HEK293T (cell line): Measurements from ENCODE around the gene PHOSPHO2.

Source experiments
- CTCF ChIA-PET: fragments of 350-600 bp; formaldehyde crosslinking; extraction: SDS; loops from one replicate; lab custom pipeline; 2021; ENCODE audit warnings: antibody characterized with exemption, inconsistent platforms; lab: Yijun Ruan, JAX
- POLR2A ChIA-PET: fragments of 350-600 bp; formaldehyde crosslinking; extraction: SDS; loops from one replicate; lab custom pipeline; 2020; ENCODE audit warnings: antibody characterized with exemption, inconsistent platforms; lab: Yijun Ruan, JAX
- DNase-seq: peaks from one replicate; pipeline ENCODE4 v3.0.0; 2012; ENCODE audit warnings: mixed read lengths; ENCODE audit errors: extremely low spot score
- CTBP1 ChIP-seq: fragments of 450-650 bp; IDR thresholded peaks from 2 replicates; pipeline ENCODE4 v1.6.1; 2016; ENCODE audit warnings: borderline replicate concordance
- ELF4 ChIP-seq: fragments of 450-650 bp; IDR thresholded peaks from 2 replicates; pipeline ENCODE4 v1.6.1; 2017; ENCODE audit warnings: antibody characterized with exemption
- HDGF ChIP-seq: fragments of 450-650 bp; IDR thresholded peaks from 2 replicates; pipeline ENCODE4 v1.6.1; 2017; ENCODE audit warnings: antibody characterized with exemption, borderline replicate concordance
- SP1 ChIP-seq: fragments of 450-650 bp; IDR thresholded peaks from 2 replicates; pipeline ENCODE4 v1.6.1; 2017
- ZNF384 ChIP-seq: fragments of 450-650 bp; IDR thresholded peaks from 2 replicates; pipeline ENCODE4 v1.6.1; 2016

The PHOSPHO2 gene

GRCh38 chr2:169748319-169748718 is 54.0 kb downstream of the PHOSPHO2 start:
- POLR2A ChIA-PET: interaction anchor here (1.5 kb wide), 1 partner anchor 14 kb away, joined by 4 read pairs; no protein-coding TSS in a partner anchor
- no peak for DNase-seq
- TF ChIP-seq HDGF: no peak
- no peak for TF ChIP-seq CTBP1
- TF ChIP-seq SP1: no peak
- no peak for TF ChIP-seq ELF4
- TF ChIP-seq ZNF384: no peak
- CTCF ChIA-PET: no interaction called here
